Mucosa of gallbladder (tissue), 1 donor: ENCODE data around the gene JAK3. TPM values are rescaled to one million over a fixed set of nuclear protein-coding genes. Genes with fewer than 3 reads are reported as not detected.
A peak's percentile ranks its signal among the peaks of the same experiment; 100 is the strongest.
"Not testable (repeated sequence)": the region's sequence is repeated elsewhere in the genome, so short reads cannot be mapped to it uniquely, and the experiment has no call there.

Experiments
- DNase-seq: peaks from one replicate; pipeline ENCODE4 v3.0.0-alpha.2; 2020; ENCODE audit warnings: low spot score
- total RNA-seq: library from RNA; stranded (reverse); gene quantifications from one replicate; pipeline ENCODE4 v1.2.1, GENCODE V29; 2021
- donor health status: DM: no; HTN: no; CAD: no.

The JAK3 gene
- total RNA-seq, 1 donor from 2014 or later, result 13.4 TPM

DNA sequence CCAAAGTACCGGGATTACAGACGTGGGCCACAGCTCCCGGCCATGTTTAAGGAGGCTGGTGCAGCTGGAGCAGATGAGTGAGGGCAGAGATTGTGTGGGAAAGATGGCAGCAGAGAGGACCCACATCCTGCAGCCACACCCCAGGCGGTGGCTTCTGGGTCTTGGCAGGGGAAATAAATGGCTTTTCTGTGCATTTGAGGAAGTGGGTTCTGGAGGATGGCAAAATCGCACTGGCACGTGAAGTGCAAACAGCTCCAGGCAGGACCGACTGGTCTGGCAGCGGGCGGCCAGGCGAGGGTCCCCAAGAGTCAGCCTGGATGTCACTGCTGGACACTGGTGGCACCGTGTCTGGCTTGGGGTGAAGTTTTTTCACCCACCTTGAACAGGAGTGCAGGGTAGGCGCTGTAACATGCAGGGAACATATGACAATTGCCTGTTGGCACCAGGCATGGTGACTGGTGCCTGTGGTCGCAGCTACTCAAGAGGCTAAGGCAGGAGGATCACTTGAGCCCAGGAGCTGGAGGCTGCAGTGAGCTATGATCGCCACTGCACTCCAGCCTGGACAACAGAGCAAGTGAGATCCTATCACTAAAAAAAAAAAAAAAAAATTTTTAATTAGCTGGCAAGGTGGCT, 44.4 kb downstream of the JAK3 start:
- no peak for DNase-seq

GRCh38 chr19:17802137-17802858, 45.5 kb downstream of the JAK3 start:
- DNase-seq, result no peak

DNA sequence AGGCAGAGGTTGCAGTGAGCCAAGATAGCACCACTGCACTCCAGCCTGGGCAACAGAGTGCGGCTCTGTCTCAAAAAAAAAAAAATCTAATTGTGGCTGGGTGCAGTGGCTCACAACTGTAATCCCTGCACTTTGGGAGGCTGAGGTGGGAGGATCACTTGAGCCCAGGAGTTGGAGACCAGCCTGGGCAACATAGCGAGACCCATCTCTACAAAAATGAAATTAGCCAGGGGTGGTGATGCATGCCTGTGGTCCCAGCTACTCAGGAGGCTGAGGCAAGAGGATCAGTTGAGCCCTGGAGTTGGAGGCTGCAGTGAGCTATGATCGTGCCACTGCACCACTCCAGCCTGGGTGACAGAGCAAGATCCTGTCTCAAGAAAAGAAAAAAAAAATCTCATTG, 49.2 kb downstream of the JAK3 start:
- not testable (repeated sequence) for DNase-seq

DNA sequence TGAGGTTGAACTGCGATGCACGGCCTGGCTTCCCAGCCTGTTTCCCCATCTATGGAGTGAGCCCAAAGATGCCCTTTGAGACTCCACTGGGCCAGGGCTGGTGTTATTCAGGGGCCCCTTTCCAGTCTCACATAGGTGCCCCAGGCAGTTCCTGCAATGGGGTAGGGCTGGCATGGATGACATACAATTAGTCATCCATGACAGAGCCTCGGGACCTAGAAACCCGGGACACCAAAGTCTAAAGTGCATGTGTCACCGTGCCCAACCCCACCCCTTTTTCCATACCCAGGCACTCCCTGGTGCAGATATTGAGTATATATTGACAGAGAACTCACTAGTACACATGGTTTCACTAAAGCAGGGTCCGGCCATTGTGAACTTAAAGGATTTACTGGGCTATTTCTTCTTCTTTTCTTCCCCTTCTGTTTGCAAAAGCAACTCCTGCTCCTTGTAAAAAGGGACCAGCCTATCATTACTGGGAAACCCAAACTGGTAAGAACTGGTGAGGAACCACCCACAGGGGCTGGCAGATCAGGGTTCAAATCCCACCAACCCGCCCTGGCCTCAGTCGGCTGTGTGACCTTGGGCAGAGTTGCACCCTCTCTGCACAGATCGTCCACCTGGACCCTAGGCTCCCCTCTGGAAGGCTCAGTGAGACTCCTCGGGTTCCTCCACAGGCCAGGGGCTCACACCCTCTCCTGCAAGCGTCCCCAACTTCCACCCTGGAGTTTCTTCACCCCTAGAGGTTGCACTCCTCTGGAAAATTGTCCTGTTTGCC, 50.2 kb downstream of the JAK3 start:
- DNase-seq, result peak; percentile 91

GRCh38 chr19:17796838-17797423, 50.9 kb downstream of the JAK3 start:
- DNase-seq, result no peak

DNA sequence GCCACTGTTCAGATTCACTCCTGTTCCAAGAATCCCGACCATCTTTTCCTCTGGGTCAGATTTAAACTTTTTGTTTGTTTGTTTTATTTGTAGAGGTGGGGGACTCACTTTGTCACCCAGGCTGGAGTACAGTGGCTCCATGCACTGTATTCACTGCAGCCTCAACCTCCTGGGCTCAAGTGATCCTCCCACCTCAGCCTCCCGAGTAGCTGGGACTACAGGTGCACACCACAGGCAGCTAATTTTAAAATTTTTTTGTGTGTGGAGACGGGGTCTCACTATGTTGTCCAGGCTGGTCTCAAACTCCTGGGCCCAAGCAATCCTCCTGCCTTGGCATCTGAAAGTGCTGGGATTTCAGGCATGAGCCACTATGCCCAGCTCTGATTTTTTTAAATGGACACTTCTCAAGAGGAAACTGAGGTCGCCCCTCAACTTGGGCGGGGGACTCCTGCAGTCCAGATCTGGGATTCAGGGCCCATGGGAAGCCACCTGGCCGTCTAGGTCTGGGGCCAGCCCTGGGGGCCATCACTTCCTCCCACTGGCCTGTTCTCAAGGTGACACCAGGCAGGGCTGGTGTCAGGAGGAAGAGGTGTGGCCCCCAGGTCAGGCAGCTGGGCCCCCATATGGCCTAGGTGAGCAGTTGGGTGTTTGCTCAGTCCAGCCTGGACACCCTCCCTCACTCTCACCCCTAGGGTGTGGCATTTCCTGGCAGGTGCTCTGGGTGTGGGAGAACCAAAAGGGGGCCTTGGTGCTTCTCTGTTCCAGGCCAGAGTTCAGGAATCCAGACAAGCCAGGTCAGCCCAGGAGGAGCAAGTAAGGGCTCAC, 51.6 kb downstream of the JAK3 start:
- DNase-seq, result peak; percentile 57

DNA sequence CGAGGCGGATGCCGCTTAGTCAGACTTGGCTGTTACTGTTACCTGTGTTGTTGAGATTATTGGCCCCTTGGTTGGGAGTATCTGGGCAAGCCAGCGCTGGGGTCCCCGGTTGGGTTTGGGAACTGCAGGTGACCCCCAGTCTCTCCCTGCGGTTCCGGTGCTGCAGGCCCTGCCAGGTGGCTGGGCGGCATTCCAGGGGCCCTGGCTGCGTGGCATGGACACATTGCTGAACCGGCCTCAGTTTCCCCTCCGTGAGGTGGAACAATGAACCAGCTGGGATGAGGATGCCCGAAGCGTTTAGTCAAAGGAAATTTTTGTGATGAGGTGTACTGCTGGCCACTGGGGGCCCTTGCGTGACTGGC, 52.3 kb downstream of the JAK3 start:
- no peak for DNase-seq

DNA sequence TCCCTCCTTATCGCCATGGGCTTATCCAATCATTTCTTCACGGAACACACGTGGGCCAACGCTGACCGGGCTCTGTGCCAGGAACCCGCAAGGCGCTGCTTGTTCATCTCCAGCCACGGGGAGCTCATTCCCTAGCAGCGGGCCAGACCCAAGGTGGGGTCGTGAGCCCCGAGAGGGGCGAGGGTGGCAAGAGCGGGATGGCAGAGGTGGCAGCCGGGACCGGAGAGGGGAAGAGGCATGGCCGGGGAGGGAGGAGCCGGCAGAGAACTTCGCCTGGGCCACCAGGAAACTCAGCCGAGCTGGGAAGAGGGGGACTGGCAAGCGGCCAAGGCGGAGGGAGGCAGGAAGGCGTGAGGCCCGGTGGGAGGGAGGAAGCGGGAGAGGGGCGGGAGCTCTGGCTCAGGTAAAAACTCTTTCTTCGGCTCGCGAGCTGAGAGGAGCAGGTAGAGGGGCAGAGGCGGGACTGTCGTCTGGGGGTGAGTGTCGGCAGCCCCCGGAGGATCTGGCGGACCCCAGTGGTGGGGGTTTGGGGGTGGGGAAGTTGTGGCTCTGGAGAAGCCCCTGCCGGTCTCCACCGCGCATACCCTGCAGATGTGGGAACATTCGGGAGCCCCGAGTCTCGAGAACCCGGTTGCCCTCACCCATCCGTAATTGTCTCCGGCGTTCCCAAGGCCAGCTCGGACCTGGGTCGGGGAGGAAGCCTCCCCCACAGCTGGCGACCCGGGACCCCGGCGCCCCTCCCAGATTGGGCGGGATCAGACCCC, 52.9 kb downstream of the JAK3 start, which contains the start of gene B3GNT3:
Gene B3GNT3 (plus strand): TSS at position 408 of the 764 bp plus-strand sequence. CDS start 12,670 bp downstream, outside the sequence.
- DNase-seq, result peak; percentile 90

DNA sequence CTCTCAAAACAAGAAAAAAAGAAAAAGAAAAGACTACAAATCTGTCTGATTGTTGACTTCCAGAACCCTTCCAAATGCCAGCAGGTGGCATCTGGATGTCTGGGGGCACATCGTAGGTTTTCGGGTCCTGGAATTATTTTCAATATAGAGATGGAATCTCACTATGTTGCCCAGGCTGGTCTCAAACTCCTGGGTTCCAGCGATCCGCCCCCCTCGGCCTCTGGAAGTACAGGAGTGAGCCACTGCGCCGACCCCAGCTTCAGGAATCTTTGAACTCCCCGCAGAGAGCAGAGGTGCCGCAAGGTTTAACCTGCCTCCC, 53.4 kb downstream of the JAK3 start:
- DNase-seq, result no peak

GRCh38 chr19:17790059-17790780, 57.6 kb downstream of the JAK3 start:
- no peak for DNase-seq

DNA sequence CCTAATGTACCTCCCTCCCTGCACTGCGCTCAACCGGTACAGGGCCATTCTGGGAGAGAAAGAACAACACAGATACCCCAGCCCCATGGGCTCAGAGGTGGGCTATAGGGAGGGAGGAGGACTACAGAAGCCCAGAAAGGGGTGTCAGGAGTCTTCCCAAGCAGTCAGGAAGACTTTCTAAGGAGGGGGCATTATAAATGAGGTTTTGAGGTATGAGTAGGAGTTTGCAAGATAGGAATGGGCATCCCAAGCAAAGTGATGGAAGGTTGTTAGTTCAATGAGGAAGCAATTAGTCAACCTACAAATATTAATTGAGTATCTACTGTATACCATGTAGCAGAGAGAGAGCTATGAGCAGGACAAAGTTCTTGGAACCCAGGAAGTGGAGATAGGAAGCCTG, 59.1 kb downstream of the JAK3 start:
- no peak for DNase-seq

GRCh38 chr19:17787274-17787913, 60.4 kb downstream of the JAK3 start:
- DNase-seq, result no peak

DNA sequence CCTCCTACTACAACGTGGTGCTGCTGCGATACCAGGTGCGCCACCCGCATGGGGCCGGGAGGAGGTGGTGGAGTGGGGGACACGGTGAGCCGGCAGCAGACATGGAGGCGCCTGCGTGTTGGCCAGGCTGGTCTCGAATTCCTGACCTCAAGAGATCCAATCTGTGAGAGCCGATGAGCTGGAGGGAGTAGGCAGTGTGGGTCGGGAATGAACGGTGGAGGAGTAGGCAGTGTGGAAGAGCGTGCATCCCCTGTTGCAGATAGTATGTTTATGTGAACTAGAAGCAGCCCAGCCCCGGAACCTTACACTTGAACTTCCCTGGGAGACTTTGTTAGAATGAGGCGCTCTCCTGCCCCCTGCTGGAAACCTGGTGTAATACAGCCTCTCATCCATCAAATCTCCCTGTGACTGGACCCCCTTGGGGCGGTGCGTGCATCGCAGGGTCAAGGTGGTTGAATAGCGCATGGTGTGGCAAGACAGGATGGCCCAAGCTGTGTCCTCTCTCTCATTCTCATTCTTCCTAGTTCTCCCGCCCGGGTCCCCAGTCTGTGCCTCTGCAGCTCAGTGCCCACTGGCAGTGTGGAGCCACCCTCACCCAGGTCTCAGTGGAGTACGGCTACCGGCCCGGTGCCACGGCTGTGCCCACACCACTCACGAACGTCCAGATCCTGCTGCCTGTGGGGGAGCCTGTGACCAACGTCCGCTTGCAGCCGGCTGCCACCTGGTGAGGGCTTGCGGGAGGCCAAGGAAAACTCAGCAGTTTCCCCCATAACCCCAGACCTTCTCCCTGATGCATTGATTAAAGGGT, 63.4 kb downstream of the JAK3 start:
- DNase-seq, result peak; percentile 66

- not testable (repeated sequence) for DNase-seq
These were observed 64.1 kb downstream of the JAK3 start for GRCh38 chr19:17783721-17784120.

DNA sequence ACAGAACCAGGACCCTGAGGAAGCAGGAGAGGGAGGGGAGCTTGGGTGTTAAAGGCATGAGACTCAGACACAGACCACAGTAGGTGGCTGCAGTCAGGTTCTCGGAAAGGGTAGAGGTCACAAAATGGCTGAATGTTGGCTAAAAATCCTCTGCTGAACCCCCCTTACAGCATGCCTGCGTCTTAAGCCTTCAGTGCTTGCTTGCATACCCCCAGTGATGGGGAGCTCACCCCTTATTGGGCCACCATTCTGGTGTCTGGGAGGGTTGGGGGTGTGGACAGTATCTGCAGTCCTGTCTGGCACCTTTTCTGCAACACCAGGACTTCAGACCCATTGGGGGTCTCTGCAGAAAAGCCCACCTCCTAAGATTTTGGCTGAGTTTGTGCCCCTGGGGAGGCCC, 67.0 kb downstream of the JAK3 start:
- DNase-seq, result no peak

DNA sequence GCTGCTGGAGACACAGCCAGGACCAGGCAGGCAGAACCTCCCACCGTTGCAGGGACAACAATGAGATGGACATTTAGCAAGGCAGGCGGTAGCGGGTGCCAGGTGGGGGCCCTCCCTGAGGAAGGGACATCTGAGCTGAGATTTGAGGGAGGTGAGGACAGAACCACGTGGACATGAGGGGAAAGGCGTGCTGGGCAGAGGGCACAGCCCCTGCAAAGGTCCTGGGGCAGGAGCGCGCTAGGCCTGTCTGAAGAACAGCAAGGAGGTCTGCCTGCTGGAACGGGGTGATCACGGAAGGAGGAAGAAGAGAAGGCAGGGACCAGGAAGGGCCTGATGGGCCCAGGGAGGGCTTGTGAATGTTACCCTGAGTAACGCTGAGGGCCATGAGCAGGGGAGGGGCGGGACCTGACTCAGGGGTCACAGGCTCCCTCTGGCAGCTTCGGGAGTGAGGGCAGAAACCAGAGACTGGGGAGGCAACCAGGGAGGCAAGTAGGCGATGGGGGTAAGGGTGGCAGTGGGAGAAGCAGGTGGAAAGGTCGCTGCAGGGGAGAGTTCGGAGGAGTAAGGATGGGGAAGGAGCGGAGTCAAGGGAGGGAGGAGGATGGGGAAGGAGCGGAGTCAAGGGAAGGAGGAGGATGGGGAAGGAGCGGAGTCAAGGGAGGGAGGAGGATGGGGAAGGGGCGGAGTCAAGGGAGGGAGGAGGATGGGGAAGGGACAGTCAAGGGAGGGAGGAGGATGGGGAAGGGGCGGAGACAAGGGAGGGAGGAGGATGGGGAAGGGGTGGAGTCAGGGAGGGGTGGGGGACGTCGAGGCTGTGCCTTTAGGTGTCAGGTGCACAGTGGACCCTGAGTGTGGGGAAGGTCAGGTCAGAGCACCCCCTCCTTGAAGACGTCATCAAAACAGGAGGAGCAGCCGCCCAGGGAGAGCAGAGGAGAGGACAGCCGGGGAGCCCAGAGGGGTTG, 68.5 kb downstream of the JAK3 start:
- peak; percentile 59 for DNase-seq

- DNase-seq, result peak; percentile 73
These were observed 69.4 kb downstream of the JAK3 start for GRCh38 chr19:17778251-17778967.
